ENCODE results near the gene SLC7A8.

- TF ChIP-seq POLR2A (IDR thresholded peaks at IDR 0.05; ENCODE audit: low read depth, low read length) (no peak), POLR2AphosphoS5 (IDR thresholded peaks at IDR 0.05; ENCODE audit: low read depth, low read length) (no peak), TAF1 (IDR thresholded peaks at IDR 0.05; ENCODE audit: low read depth, low read length) (no peak), PAX5 (IDR thresholded peaks at IDR 0.05; ENCODE audit: insufficient read depth, low read length, severe bottlenecking) (no peak), SPI1 (IDR thresholded peaks at IDR 0.05; ENCODE audit: low read depth, low read length) (no peak), POU2F2 (IDR thresholded peaks at IDR 0.05; ENCODE audit: low read depth, low read length) (no peak)
Measured at GRCh38 chr14:23131482-23131881, 52.0 kb downstream of the SLC7A8 start.
